GM12872 (cell line): ENCODE data around the gene ZNF181.

ENCODE experiments used
- TF ChIP-seq, protein P1 (sequence below): IDR thresholded peaks from 3 replicates; pipeline ENCODE4 v1.5.1; 2011; ENCODE audit warnings: low read depth, mild to moderate bottlenecking, low read length, moderate library complexity; ENCODE audit not compliant: insufficient read depth

Gene ZNF181

GRCh38 chr19:34766386-34766785, 32.3 kb downstream of the ZNF181 start:
- TF ChIP-seq, protein P1, sequence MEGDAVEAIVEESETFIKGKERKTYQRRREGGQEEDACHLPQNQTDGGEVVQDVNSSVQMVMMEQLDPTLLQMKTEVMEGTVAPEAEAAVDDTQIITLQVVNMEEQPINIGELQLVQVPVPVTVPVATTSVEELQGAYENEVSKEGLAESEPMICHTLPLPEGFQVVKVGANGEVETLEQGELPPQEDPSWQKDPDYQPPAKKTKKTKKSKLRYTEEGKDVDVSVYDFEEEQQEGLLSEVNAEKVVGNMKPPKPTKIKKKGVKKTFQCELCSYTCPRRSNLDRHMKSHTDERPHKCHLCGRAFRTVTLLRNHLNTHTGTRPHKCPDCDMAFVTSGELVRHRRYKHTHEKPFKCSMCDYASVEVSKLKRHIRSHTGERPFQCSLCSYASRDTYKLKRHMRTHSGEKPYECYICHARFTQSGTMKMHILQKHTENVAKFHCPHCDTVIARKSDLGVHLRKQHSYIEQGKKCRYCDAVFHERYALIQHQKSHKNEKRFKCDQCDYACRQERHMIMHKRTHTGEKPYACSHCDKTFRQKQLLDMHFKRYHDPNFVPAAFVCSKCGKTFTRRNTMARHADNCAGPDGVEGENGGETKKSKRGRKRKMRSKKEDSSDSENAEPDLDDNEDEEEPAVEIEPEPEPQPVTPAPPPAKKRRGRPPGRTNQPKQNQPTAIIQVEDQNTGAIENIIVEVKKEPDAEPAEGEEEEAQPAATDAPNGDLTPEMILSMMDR, result no peak

- TF ChIP-seq, protein P1, result no peak
Observed at GRCh38 chr19:34767951-34768350, 33.9 kb downstream of the ZNF181 start.

- TF ChIP-seq, protein P1, result no peak
Observed at GRCh38 chr19:34772697-34773554, 38.9 kb downstream of the ZNF181 start, which contains the start of gene ZNF599. Gene ZNF599 (minus strand): TSS chr19:34773215. CDS start chr19:34772841, 374 bp downstream.

- TF ChIP-seq, protein P1, result no peak
Observed at GRCh38 chr19:34773555-34773864, 39.5 kb downstream of the ZNF181 start.

- TF ChIP-seq, protein P1, result no peak
Observed at GRCh38 chr19:34774857-34775256, 40.8 kb downstream of the ZNF181 start.

- TF ChIP-seq, protein P1, result no peak
Observed at GRCh38 chr19:34778342-34778741, 44.3 kb downstream of the ZNF181 start.

DNA sequence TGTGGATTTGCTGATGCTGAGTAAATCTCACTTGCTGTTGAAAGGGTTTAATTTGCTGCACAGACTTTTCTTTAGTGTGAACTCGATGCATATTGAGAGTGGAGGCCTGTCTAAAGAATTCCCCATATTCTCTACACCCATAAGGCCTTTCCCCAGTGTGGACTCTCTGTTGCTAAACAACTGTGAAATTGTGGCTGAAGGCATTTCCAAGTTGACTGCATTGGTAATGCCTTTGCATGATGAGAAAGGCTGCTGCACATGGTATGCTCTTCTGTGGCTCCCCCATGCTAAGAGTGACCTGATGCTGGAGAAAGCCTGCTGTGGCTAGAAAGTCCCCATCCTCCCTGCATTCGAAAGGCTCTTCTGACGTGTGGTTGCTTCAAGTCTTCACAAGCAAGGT, 45.6 kb downstream of the ZNF181 start:
- TF ChIP-seq, protein P1, result no peak

GRCh38 chr19:34786236-34786635, 52.2 kb downstream of the ZNF181 start:
- TF ChIP-seq, protein P1, result no peak
